Thyroid gland (tissue), 4 donors: Measurements from ENCODE around the gene TCF7L2. TPM values are rescaled to one million over a fixed set of nuclear protein-coding genes. Genes with fewer than 3 reads are reported as not detected.
A peak's percentile ranks its signal among the peaks of the same experiment; 100 is the strongest.

Experiments used
- DNase-seq, 2 donors: peaks; one replicate each; pipeline ENCODE4 v3.0.0-alpha.2; 2019
- H3K27ac ChIP-seq, 3 donors: fragments of 200-600 bp; sonication (generic); 1 replicate in 2 of 3; 2 replicates in 1 of 3; pipeline ENCODE4 v1.5.1; 2016 to 2019; ENCODE audit warnings: mild to moderate bottlenecking in 1 of 3, moderate library complexity in 1 of 3
- H3K27me3 ChIP-seq: fragments of 200-600 bp; sonication (generic); one replicate; pipeline ENCODE4 v1.5.1; 2019
- H3K36me3 ChIP-seq, 2 donors: fragments of 200-600 bp; sonication (generic); one replicate each; pipeline ENCODE4 v1.5.1; 2016 to 2019
- H3K4me1 ChIP-seq, 2 donors: fragments of 200-600 bp; sonication (generic); one replicate each; pipeline ENCODE4 v1.5.1; 2017 to 2019
- H3K4me3 ChIP-seq, 3 donors: fragments of 200-600 bp; sonication (generic); replicated peaks in 1 of 3; 1 replicate in 2 of 3; 2 replicates in 1 of 3; pipeline ENCODE4 v1.5.1; 2016; ENCODE audit warnings: mild to moderate bottlenecking in 1 of 3
- H3K9me3 ChIP-seq: fragments of 200-600 bp; sonication (generic); one replicate; pipeline ENCODE4 v1.5.1; 2017
- POLR2A ChIP-seq, 2 donors: fragments of 450-650 bp; IDR thresholded peaks; one replicate each; pipeline ENCODE4 v1.6.1; 2017; ENCODE audit warnings: antibody characterized with exemption in 2 of 2, mild to moderate bottlenecking in 2 of 2, moderate library complexity in 1 of 2
- WGBS, 2 donors: methylation state at CpG; one replicate each; pipeline ENCODE4 v1.1.5; 2017; 5-methylcytosine and 5-hydroxymethylcytosine counted together
- intact Hi-C: fragments of 100-400 bp; cut with DNase I; formaldehyde crosslinking; loops from one replicate; pipeline ENCODE4 v1.15.1; 2023
- total RNA-seq, 4 donors: library from RNA; depleted of rRNA; stranded (reverse); fragments of >200 nt; gene quantifications; one replicate each; pipeline ENCODE4 v1.2.3, GENCODE V29; 2016
- TF ChIP-seq, protein P1 (sequence below), 6 experiments: fragments of 200-600 bp in 3 of 6; fragments of 450-650 bp in 3 of 6; sonication (generic) in 3 of 6; IDR thresholded peaks; one replicate each; pipeline ENCODE4 v1.5.1; 2016 to 2019; ENCODE audit warnings: antibody characterized with exemption in 6 of 6, mild to moderate bottlenecking in 2 of 6, inconsistent platforms in 1 of 6, moderate library complexity in 1 of 6

The TCF7L2 gene
- total RNA-seq, 4 donors from 2014 or later: 16.2 to 67.1 (median 25.3) TPM

DNA sequence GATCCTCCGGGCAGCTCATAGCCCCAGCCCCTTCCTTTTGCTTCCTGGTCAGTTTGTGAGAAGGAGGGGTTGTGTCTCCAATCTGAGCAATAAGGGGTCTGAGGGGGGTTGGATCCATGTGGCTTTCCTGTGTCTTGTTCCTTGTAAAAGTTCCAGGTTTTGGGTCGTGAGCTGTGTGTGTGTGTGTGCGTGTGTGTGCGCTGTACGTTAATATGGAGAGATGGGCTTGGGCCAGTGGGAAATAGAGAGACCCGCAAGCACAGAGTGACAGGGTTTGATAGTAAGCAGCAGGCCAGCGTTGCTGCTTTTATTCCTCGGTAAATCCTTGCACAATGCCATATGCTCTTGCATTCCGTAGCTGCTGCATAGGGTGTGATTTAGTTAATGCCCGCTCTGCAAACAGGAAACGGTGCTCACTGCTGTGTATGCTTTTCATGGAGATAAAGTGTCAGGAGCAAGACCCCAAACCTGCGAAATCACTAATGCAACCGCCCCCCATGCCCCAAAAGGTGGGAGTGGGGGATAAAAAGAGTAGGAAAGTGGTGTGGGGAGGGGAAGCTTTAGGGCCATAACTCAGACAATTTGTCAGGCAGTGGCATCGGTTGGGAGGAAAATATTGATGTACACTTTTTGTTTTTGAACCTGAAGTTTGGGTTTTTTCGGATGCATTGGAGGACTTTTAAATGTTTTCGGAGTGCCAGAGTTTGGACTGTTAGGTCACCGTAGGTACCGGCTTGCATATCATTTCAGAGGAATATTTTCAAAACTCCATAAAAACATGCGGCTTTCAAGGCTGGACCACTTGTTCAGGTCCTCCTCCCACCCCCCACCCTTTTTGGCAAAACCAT, 108.7 kb downstream of the TCF7L2 start:
- 23 to 26% methylated on average over 19 of the region's 19 CpGs for WGBS, 2 donors
- intact Hi-C loops: no loop called here
- Histone ChIP-seq H3K27ac (peak overlapping the region; percentile 91 to 94 (median 92)), H3K4me1 (peaks cover 49 to 67% of the 10 kb centered on the region in 2 donors), H3K4me3 (no peak overlapping the region), H3K27me3 (no peaks in the 10 kb centered on the region), H3K36me3 (no peaks in the 10 kb centered on the region), H3K9me3 (no peaks in the 10 kb centered on the region)
- no peak for DNase-seq
- TF ChIP-seq POLR2A (IDR thresholded peaks at IDR 0.05): no peak
- TF ChIP-seq, protein P1, sequence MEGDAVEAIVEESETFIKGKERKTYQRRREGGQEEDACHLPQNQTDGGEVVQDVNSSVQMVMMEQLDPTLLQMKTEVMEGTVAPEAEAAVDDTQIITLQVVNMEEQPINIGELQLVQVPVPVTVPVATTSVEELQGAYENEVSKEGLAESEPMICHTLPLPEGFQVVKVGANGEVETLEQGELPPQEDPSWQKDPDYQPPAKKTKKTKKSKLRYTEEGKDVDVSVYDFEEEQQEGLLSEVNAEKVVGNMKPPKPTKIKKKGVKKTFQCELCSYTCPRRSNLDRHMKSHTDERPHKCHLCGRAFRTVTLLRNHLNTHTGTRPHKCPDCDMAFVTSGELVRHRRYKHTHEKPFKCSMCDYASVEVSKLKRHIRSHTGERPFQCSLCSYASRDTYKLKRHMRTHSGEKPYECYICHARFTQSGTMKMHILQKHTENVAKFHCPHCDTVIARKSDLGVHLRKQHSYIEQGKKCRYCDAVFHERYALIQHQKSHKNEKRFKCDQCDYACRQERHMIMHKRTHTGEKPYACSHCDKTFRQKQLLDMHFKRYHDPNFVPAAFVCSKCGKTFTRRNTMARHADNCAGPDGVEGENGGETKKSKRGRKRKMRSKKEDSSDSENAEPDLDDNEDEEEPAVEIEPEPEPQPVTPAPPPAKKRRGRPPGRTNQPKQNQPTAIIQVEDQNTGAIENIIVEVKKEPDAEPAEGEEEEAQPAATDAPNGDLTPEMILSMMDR (IDR thresholded peaks at IDR 0.05): no peak

DNA sequence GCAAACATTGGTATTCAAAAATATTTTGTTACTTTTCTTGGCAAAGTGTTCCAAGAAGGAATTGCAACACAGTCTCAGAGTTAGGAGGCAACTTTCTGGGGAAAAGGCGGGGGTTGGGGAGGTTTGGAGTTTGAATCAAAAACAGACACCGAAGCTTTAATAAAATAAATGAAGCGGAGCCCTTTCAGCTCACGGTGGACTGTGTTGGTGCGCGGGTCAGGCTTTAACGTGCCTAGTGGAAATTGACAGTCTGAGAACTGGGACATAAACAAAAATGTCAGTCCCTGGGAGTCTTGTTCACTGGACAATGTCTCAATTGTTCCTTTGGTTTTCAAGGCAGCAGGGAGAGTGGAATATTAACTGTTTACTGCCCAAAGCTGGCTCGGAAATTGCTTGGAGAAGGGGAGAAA, 109.3 kb downstream of the TCF7L2 start:
- TF ChIP-seq, protein P1 (IDR thresholded peaks at IDR 0.05): no peak
- TF ChIP-seq POLR2A (IDR thresholded peaks at IDR 0.05): peak in 1 of 2 donors; percentile 33
- no peak overlapping the region for H3K4me3 ChIP-seq
- peaks cover 55 to 67% of the 10 kb centered on the region in 2 donors for H3K4me1 ChIP-seq
- WGBS, 2 donors: 9 to 10% methylated on average over 8 of the region's 8 CpGs
- intact Hi-C loops: no loop called here
- peak; percentile 71 to 73 for DNase-seq
- H3K27ac ChIP-seq: peak overlapping the region; percentile 91 to 94 (median 92)
- H3K27me3 ChIP-seq: no peaks in the 10 kb centered on the region
- no peaks in the 10 kb centered on the region for H3K9me3 ChIP-seq
- H3K36me3 ChIP-seq: no peaks in the 10 kb centered on the region

DNA sequence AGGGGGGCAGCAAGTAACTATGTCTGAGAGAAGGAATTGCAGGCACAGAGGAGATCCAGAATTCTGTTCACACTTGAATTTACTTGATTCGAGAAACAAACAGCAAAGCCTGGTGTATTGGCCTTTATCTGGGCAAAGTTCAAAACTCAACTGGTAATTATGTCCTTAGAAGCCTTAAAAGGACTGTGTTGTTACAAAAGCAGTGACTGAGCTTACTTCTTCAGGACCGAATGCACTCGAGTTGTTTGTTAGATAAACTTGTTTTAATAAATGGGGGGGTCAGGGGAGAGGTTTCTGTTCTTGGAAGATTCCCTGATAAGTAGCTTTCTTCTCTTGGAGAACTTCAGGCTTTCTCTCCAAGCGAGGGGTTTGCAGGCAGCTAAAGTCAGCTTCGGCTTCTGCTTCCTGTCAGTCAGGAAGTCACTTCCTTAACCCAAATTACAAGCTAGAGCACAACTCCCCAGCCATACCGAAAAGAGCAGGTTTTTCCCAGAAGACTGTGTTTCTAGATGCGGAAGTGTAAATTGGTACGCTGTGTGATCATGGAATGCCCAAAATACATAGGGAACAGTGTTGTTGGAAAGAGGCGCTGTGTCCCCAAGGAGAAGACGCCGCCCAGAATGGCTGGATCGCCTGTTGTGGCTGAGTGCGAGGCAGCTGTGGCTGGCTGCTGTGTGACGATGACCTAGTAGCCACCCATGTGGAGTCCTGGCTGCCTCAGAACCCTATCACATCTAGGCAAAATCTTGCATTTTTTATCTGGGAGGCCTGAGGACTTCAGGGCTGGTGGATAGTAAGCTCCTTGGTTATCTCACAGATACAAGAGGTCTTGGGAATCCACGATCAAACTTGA, 110.4 kb downstream of the TCF7L2 start:
- Histone ChIP-seq H3K27me3 (no peaks in the 10 kb centered on the region), H3K9me3 (no peaks in the 10 kb centered on the region), H3K4me3 (peak overlapping the region in 1 of 3 donors; percentile 0), H3K4me1 (peaks cover 62 to 77% of the 10 kb centered on the region in 2 donors), H3K36me3 (no peaks in the 10 kb centered on the region), H3K27ac (peak overlapping the region; percentile 91 to 94 (median 92))
- peak; percentile 65 to 75 for DNase-seq
- intact Hi-C loops: loop anchor here (10.0 kb wide), 1 partner anchor 106 kb away; the partner anchor contains the start of gene TCF7L2
- WGBS, 2 donors: 5 to 19% methylated on average over 15 of the region's 15 CpGs
- peak in 1 of 2 donors; percentile 63 for TF ChIP-seq POLR2A (IDR thresholded peaks at IDR 0.05)
- TF ChIP-seq, protein P1 (IDR thresholded peaks at IDR 0.05): peak in 1 of 6 experiments; percentile 3

DNA sequence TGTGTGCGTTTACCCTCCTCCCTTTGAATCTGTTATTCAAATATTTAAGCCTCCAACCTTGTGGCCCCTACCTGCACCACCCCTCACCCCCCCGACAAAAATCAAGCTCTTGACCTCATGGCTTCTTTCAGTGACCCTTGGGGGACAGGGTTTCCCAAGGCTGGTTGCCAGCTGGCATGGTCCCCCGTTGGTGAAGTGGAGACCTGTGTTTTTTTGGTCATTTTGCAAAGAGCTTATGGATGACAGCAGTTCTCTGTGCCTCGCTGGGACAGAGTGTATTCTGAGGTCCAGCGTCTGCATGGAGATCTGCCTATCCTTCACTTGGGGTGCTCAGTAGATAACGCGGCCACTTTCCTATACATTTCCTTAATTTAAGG, 111.0 kb downstream of the TCF7L2 start:
- 29 to 36% methylated on average over 7 of the region's 7 CpGs for WGBS, 2 donors
- peak; percentile 44 to 52 for DNase-seq
- intact Hi-C loops: loop anchor here (10.0 kb wide), 1 partner anchor 106 kb away; the partner anchor contains the start of gene TCF7L2
- Histone ChIP-seq H3K27me3 (no peaks in the 10 kb centered on the region), H3K36me3 (no peaks in the 10 kb centered on the region), H3K4me1 (peaks cover 62 to 78% of the 10 kb centered on the region in 2 donors), H3K27ac (peak overlapping the region; percentile 91 to 94 (median 92)), H3K9me3 (no peaks in the 10 kb centered on the region), H3K4me3 (no peak overlapping the region)
- no peak for TF ChIP-seq POLR2A (IDR thresholded peaks at IDR 0.05)

DNA sequence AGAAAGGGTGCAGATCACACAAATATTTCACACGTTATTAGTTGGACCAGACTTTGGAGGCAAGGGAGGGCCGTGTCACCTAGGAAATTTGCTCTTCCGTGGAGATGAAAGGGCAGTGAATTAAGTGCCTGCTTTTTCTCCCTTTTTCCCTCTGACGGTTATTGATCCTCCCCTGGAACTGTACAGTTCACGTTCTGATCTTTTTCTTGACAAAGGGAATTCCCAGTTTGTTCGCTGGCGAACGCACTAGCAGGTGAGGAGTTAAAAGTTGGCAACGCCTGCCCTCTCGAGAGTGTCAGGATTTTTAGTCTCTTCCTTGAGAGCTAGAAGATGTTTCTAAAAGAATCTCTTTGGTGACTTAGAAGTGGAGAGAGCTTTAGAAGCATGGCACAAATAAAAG, 111.5 kb downstream of the TCF7L2 start:
- 45 to 52% methylated on average over 10 of the region's 10 CpGs for WGBS, 2 donors
- TF ChIP-seq, protein P1 (IDR thresholded peaks at IDR 0.05): no peak
- no peak for TF ChIP-seq POLR2A (IDR thresholded peaks at IDR 0.05)
- H3K4me3 ChIP-seq: no peak overlapping the region

More for the DNA sequence above, 111.5 kb downstream of the TCF7L2 start:
- Histone ChIP-seq H3K36me3 (no peaks in the 10 kb centered on the region), H3K9me3 (no peaks in the 10 kb centered on the region), H3K27me3 (no peaks in the 10 kb centered on the region), H3K4me1 (peaks cover 62 to 78% of the 10 kb centered on the region in 2 donors), H3K27ac (peak overlapping the region; percentile 91 to 94 (median 92))
- intact Hi-C loops: loop anchor here (10.0 kb wide), 1 partner anchor 107 kb away; the partner anchor contains the start of gene TCF7L2
- DNase-seq: peak in 1 of 2 donors; percentile 23
